Neural cell (in vitro differentiated cells): ENCODE data around the gene CHRNB4. TPM values are rescaled to one million over a fixed set of nuclear protein-coding genes. Genes with fewer than 3 reads are reported as not detected.

Source experiments
- H2AFZ ChIP-seq: fragments of 200-600, 300-800 bp; sonication (generic), shearing (Covaris generic); 2 replicates; pipeline ENCODE4 v1.6.0; 2014; ENCODE audit warnings: low read depth, mild to moderate bottlenecking, antibody characterized with exemption, low read length, moderate library complexity
- H3F3A ChIP-seq: fragments of 200-600 bp; shearing (Covaris generic); 2 replicates; pipeline ENCODE4 v1.6.1; 2016; ENCODE audit warnings: mild to moderate bottlenecking, moderate library complexity, mixed read lengths, antibody characterized with exemption, low read length; ENCODE audit not compliant: insufficient read depth, poor library complexity, severe bottlenecking
- H3K27ac ChIP-seq: fragments of 200-600, 300-800 bp; sonication (generic), shearing (Covaris generic); 2 replicates; pipeline ENCODE4 v1.5.1; 2014; ENCODE audit warnings: mild to moderate bottlenecking, low read length, moderate library complexity
- H3K27me3 ChIP-seq: fragments of 300-800, 200-600 bp; sonication (generic), shearing (Covaris generic); 2 replicates; pipeline ENCODE4 v1.6.0; 2014; ENCODE audit warnings: mild to moderate bottlenecking, low read depth, low read length, moderate library complexity; ENCODE audit not compliant: insufficient read depth
- H3K36me3 ChIP-seq: fragments of 300-800, 200-600 bp; sonication (generic), shearing (Covaris generic); 2 replicates; pipeline ENCODE4 v1.5.1; 2014; ENCODE audit warnings: mild to moderate bottlenecking, antibody characterized with exemption, low read length, moderate library complexity; ENCODE audit not compliant: insufficient read depth
- H3K4me2 ChIP-seq: fragments of 300-800, 200-600 bp; sonication (generic), shearing (Covaris generic); 2 replicates; pipeline ENCODE4 v1.6.0; 2014; ENCODE audit warnings: mild to moderate bottlenecking, low read length
- H3K4me3 ChIP-seq: fragments of 300-800, 200-600 bp; sonication (generic), shearing (Covaris generic); 2 replicates; pipeline ENCODE4 v1.5.1; 2014; ENCODE audit warnings: mild to moderate bottlenecking, low read length, moderate library complexity
- H3K79me2 ChIP-seq: fragments of 200-600 bp; shearing (Covaris generic); replicated peaks from 2 replicates; pipeline ENCODE4 v1.6.0; 2014; ENCODE audit warnings: mild to moderate bottlenecking, low read length, moderate library complexity; ENCODE audit not compliant: insufficient read depth
- H3K9ac ChIP-seq: fragments of 300-800, 200-600 bp; sonication (generic), shearing (Covaris generic); 2 replicates; pipeline ENCODE4 v1.6.1; 2016; ENCODE audit warnings: mild to moderate bottlenecking, low read length, mixed read lengths
- H3K9me2 ChIP-seq: fragments of 200-600 bp; shearing (Covaris generic); 2 replicates; pipeline ENCODE4 v1.6.1; 2016; ENCODE audit warnings: mild to moderate bottlenecking, low read length, mixed read lengths; ENCODE audit not compliant: insufficient read depth
- H3K9me3 ChIP-seq: fragments of 200-600, 300-800 bp; sonication (generic), shearing (Covaris generic); 2 replicates; pipeline ENCODE4 v1.6.1; 2016; ENCODE audit warnings: mild to moderate bottlenecking, mixed run types, low read length, moderate library complexity, mixed read lengths
- H4K20me1 ChIP-seq: fragments of 200-600 bp; shearing (Covaris generic); 2 replicates; pipeline ENCODE4 v1.6.1; 2016; ENCODE audit warnings: mild to moderate bottlenecking, mixed run types; ENCODE audit not compliant: insufficient read depth
- CTCF ChIP-seq: fragments of 450-650 bp; IDR thresholded peaks from 2 replicates; pipeline ENCODE4 v1.5.1; 2014; ENCODE audit warnings: antibody characterized with exemption, mild to moderate bottlenecking, moderate library complexity; ENCODE audit not compliant: poor library complexity, severe bottlenecking
- EP300 ChIP-seq: fragments of 450-650 bp; conservative IDR thresholded peaks from 2 replicates; pipeline ENCODE4 v1.6.1; 2014; ENCODE audit warnings: antibody characterized with exemption, mild to moderate bottlenecking, moderate library complexity; ENCODE audit not compliant: poor library complexity, severe bottlenecking
- EZH2 ChIP-seq: fragments of 200-600, 300-800 bp; shearing (Covaris generic), sonication (generic); IDR thresholded peaks from 2 replicates; pipeline ENCODE4 v1.6.1; 2014; ENCODE audit warnings: antibody characterized with exemption, low read length, borderline replicate concordance, mild to moderate bottlenecking; ENCODE audit not compliant: insufficient read depth, poor library complexity, severe bottlenecking
- MXI1 ChIP-seq: fragments of 450-650 bp; conservative IDR thresholded peaks from 2 replicates; pipeline ENCODE4 v1.6.1; 2014; ENCODE audit warnings: antibody characterized with exemption, mild to moderate bottlenecking; ENCODE audit not compliant: poor library complexity, severe bottlenecking
- POLR2AphosphoS5 ChIP-seq: IDR thresholded peaks from 2 replicates; pipeline ENCODE4 v1.6.1; 2012
- RAD21 ChIP-seq: fragments of 450-650 bp; conservative IDR thresholded peaks from 2 replicates; pipeline ENCODE4 v1.6.1; 2014; ENCODE audit warnings: antibody characterized with exemption, mild to moderate bottlenecking, moderate library complexity
- REST ChIP-seq: IDR thresholded peaks from 2 replicates; pipeline ENCODE4 v1.6.1; 2012; ENCODE audit warnings: borderline replicate concordance
- SMC3 ChIP-seq: fragments of 450-650 bp; conservative IDR thresholded peaks from 2 replicates; pipeline ENCODE4 v1.6.1; 2014; ENCODE audit warnings: antibody characterized with exemption, mild to moderate bottlenecking, moderate library complexity; ENCODE audit not compliant: poor library complexity
- TAF1 ChIP-seq: IDR thresholded peaks from 2 replicates; pipeline ENCODE4 v1.6.1; 2012; ENCODE audit warnings: low read depth
- polyA plus RNA-seq: library from polyadenylated mRNA; depleted of rRNA; stranded (reverse); fragments of >200 nt; gene quantifications from 2 replicates; pipeline ENCODE4 v1.2.3, GENCODE V29; 2014

CHRNB4 gene
- polyA plus RNA-seq, 1 donor from 2014 or later, result not detected

- no peaks in the 10 kb centered on the region for H3F3A ChIP-seq
- no peak overlapping the region for H3K9ac ChIP-seq
- H2AFZ ChIP-seq, result no peak overlapping the region
- no peaks in the 10 kb centered on the region for H3K36me3 ChIP-seq
- no peak for TF ChIP-seq REST
- no peak for TF ChIP-seq TAF1
- TF ChIP-seq EP300, result no peak
- no peak for TF ChIP-seq POLR2AphosphoS5
- TF ChIP-seq EZH2, result no peak
- TF ChIP-seq MXI1, result no peak
- no peak for TF ChIP-seq SMC3
- no peak for TF ChIP-seq CTCF
- no peak for TF ChIP-seq RAD21
- no peak overlapping the region for H3K4me2 ChIP-seq
- H3K27ac ChIP-seq, result no peak overlapping the region
- no peaks in the 10 kb centered on the region for H3K9me2 ChIP-seq
- H3K9me3 ChIP-seq, result no peaks in the 10 kb centered on the region
- no peaks in the 10 kb centered on the region for H3K79me2 ChIP-seq
- no peaks in the 10 kb centered on the region for H3K27me3 ChIP-seq
- H4K20me1 ChIP-seq, result no peaks in the 10 kb centered on the region
- H3K4me3 ChIP-seq, result no peak overlapping the region
Measured at GRCh38 chr15:78675617-78676360, 34.8 kb upstream of the CHRNB4 start.

DNA sequence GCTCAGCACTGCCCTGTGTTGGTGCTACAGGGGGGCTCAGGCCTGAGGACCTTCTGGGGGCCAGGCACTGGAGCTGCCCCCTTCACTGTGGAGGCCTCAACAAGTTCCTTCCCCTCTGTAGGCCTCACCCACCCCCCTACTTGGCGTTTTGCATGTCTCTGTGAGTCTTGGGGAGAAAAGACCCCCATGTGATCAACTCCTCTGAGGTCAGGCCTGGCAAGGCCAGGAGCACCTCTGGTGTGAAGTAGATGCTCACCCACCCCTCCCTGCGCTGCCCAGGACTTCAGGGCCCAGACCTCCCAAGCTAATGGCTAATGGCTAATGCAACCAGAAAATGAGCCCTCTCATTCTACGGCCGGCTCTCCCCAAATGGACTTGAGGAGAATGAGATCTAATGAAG lies 34.2 kb upstream of the CHRNB4 start:
- Histone ChIP-seq H3K27ac (no peak overlapping the region), H3K27me3 (no peaks in the 10 kb centered on the region), H3F3A (no peaks in the 10 kb centered on the region), H3K9me2 (no peaks in the 10 kb centered on the region), H3K4me2 (no peak overlapping the region), H4K20me1 (no peaks in the 10 kb centered on the region), H3K9me3 (no peaks in the 10 kb centered on the region), H3K4me3 (no peak overlapping the region), H3K9ac (no peak overlapping the region), H3K79me2 (no peaks in the 10 kb centered on the region), H2AFZ (no peak overlapping the region), H3K36me3 (no peaks in the 10 kb centered on the region)
- TF ChIP-seq CTCF, result no peak
- TF ChIP-seq TAF1, result no peak
- TF ChIP-seq MXI1, result no peak
- no peak for TF ChIP-seq REST
- TF ChIP-seq SMC3, result no peak
- TF ChIP-seq POLR2AphosphoS5, result no peak
- TF ChIP-seq EP300, result no peak
- no peak for TF ChIP-seq EZH2
- TF ChIP-seq RAD21, result no peak
